ENCODE measurements around the gene PPP1R13B. TPM values are rescaled to one million over a fixed set of nuclear protein-coding genes. Genes with fewer than 3 reads are reported as not detected.

Gene PPP1R13B
- polyA plus RNA-seq, 1 of the 3 experiments (the other 2 are of a cell fraction): 5.7 TPM

GRCh38 chr14:103708750-103709187 is 138.6 kb downstream of the PPP1R13B start:
- peaks cover 4 to 48% of the 10 kb centered on the region in 2 experiments for H3K36me3 ChIP-seq (replicated peaks in 1 of 2; ENCODE audit: control insufficient read depth in 1 of 2, insufficient read depth in 2 of 2, low read length in 1 of 2)
- H3K4me3 ChIP-seq (ENCODE audit: low read depth in 2 of 2, low read length in 1 of 2): no peak overlapping the region
- no peaks in the 10 kb centered on the region for H4K20me1 ChIP-seq (ENCODE audit: insufficient read depth)
- no peak overlapping the region for H3K4me2 ChIP-seq
- POLR2A ChIA-PET: no interaction called here
- no peak overlapping the region for H2AFZ ChIP-seq (ENCODE audit: low read depth)
- WGBS (ENCODE audit: low lambda C conversion rate): 86% methylated on average over 18 of the region's 18 CpGs
- H3K9me2 ChIP-seq: no peaks in the 10 kb centered on the region
- H3K27ac ChIP-seq (ENCODE audit: low read depth in 2 of 2, low read length in 1 of 2): no peak overlapping the region; a peak in 1 of 4 replicates
- peaks cover 11% of the 10 kb centered on the region for H3K79me2 ChIP-seq (ENCODE audit: insufficient read depth)
- H3K4me1 ChIP-seq (ENCODE audit: control insufficient read depth in 1 of 2, insufficient read depth in 2 of 2, low read depth in 1 of 2, low read length in 1 of 2): peaks cover 0 to 25% of the 10 kb centered on the region in 2 experiments; a peak in 1 of 4 replicates
- TF ChIP-seq RCOR1 (IDR thresholded peaks at IDR 0.05; ENCODE audit: low read length) (no peak), RAD21 (IDR thresholded peaks at IDR 0.05; ENCODE audit: low read length) (no peak)
- no peak for DNase-seq
- H3K27me3 ChIP-seq (ENCODE audit: insufficient read depth): no peaks in the 10 kb centered on the region
- H3F3A ChIP-seq (replicated peaks; ENCODE audit: insufficient read depth): no peaks in the 10 kb centered on the region
- H3K9me3 ChIP-seq: no peaks in the 10 kb centered on the region
- no peak overlapping the region for H3K9ac ChIP-seq
- CTCF ChIA-PET: no interaction called here

- DNase-seq: no peak
- Histone ChIP-seq H3K9me3 (no peaks in the 10 kb centered on the region), H3K36me3 (replicated peaks in 1 of 2; ENCODE audit: control insufficient read depth in 1 of 2, insufficient read depth in 2 of 2, low read length in 1 of 2) (peaks cover 4 to 60% of the 10 kb centered on the region in 2 experiments), H3K9ac (no peak overlapping the region), H3K4me1 (ENCODE audit: control insufficient read depth in 1 of 2, insufficient read depth in 2 of 2, low read depth in 1 of 2, low read length in 1 of 2) (peaks cover 0 to 24% of the 10 kb centered on the region in 2 experiments; a peak in 1 of 4 replicates), H3K4me2 (no peak overlapping the region), H3K4me3 (ENCODE audit: low read depth in 2 of 2, low read length in 1 of 2) (no peak overlapping the region), H2AFZ (ENCODE audit: low read depth) (no peak overlapping the region), H3K9me2 (no peaks in the 10 kb centered on the region), H3F3A (replicated peaks; ENCODE audit: insufficient read depth) (no peaks in the 10 kb centered on the region), H3K27ac (ENCODE audit: low read depth in 2 of 2, low read length in 1 of 2) (no peak overlapping the region; a peak in 1 of 4 replicates), H3K79me2 (ENCODE audit: insufficient read depth) (no peaks in the 10 kb centered on the region), H3K27me3 (ENCODE audit: insufficient read depth) (no peaks in the 10 kb centered on the region), H4K20me1 (ENCODE audit: insufficient read depth) (no peaks in the 10 kb centered on the region)
- 100% methylated on average over 1 of the region's 29 CpGs for WGBS (ENCODE audit: low lambda C conversion rate)
- POLR2A ChIA-PET: no interaction called here
- no peak for TF ChIP-seq CTCF (IDR thresholded peaks at IDR 0.05)
- TF ChIP-seq POLR2AphosphoS5 (IDR thresholded peaks at IDR 0.05; ENCODE audit: low read depth, low read length): no peak
- TF ChIP-seq IRF3 (IDR thresholded peaks at IDR 0.05; ENCODE audit: low read depth, low read length): no peak
- no peak for TF ChIP-seq USF1 (IDR thresholded peaks at IDR 0.05; ENCODE audit: borderline replicate concordance, low read depth)
- no peak for TF ChIP-seq JUND (IDR thresholded peaks at IDR 0.05)
- TF ChIP-seq RXRA (IDR thresholded peaks at IDR 0.05; ENCODE audit: borderline replicate concordance, low read depth): no peak
- TF ChIP-seq GABPA (IDR thresholded peaks at IDR 0.05; ENCODE audit: low read depth): no peak
- TF ChIP-seq USF2 (IDR thresholded peaks at IDR 0.05; ENCODE audit: borderline replicate concordance, low read depth, low read length): no peak
- CTCF ChIA-PET: interaction anchor here (1.1 kb wide), 1 partner anchor 317 kb away, joined by 3 read pairs; no protein-coding TSS in a partner anchor
Measured at GRCh38 chr14:103707329-103708263, 139.8 kb downstream of the PPP1R13B start.
